ENCODE measurements around the gene GTPBP1. TPM values are rescaled to one million over a fixed set of nuclear protein-coding genes. Genes with fewer than 3 reads are reported as not detected.

Gene GTPBP1
- total and polyA plus RNA-seq, 2 of the 4 experiments (the other 2 are of a cell fraction) = 12.4 to 29.5 TPM

GRCh38 chr22:38729946-38730345, 24.2 kb downstream of the GTPBP1 start (continued):
- TF ChIP-seq CHD1 (IDR thresholded peaks at IDR 0.05; ENCODE audit: low read depth, low read length) = no peak
- TF ChIP-seq MAFK (IDR thresholded peaks at IDR 0.05; ENCODE audit: low read depth, low read length) = no peak
- TF ChIP-seq POLR2A (IDR thresholded peaks at IDR 0.05; ENCODE audit: low read depth, low read length) = no peak

GRCh38 chr22:38730411-38730871, 24.7 kb downstream of the GTPBP1 start:
- no peak for ATAC-seq (ENCODE audit: low read depth)
- H2AK9ac ChIP-seq (replicated peaks; ENCODE audit: low read depth, low read length, poor library complexity) = no peak overlapping the region
- no peak overlapping the region for H3K23ac ChIP-seq (ENCODE audit: low read depth, low read length)
- H4K20me1 ChIP-seq (ENCODE audit: insufficient read depth, low read length) = peaks cover 14% of the 10 kb centered on the region
- H2BK15ac ChIP-seq (ENCODE audit: low read depth, low read length) = no peak overlapping the region
- TF ChIP-seq CTCF (conservative IDR thresholded peaks at IDR 0.05; ENCODE audit: low read depth, low read length) (no peak), CHD1 (IDR thresholded peaks at IDR 0.05; ENCODE audit: low read depth, low read length) (no peak), MXI1 (IDR thresholded peaks at IDR 0.05; ENCODE audit: borderline replicate concordance, low read depth, low read length) (no peak), MAFK (IDR thresholded peaks at IDR 0.05; ENCODE audit: low read depth, low read length) (no peak), SMC3 (IDR thresholded peaks at IDR 0.05; ENCODE audit: low read depth, low read length) (no peak), USF2 (IDR thresholded peaks at IDR 0.05; ENCODE audit: low read depth, low read length) (no peak), NFE2L2 (IDR thresholded peaks at IDR 0.05; ENCODE audit: low read depth, low read length) (no peak), BHLHE40 (IDR thresholded peaks at IDR 0.05; ENCODE audit: low read depth, low read length) (no peak), POLR2A (IDR thresholded peaks at IDR 0.05; ENCODE audit: low read depth, low read length) (no peak), FOS (IDR thresholded peaks at IDR 0.05; ENCODE audit: low read depth, low read length) (no peak), MAZ (IDR thresholded peaks at IDR 0.05; ENCODE audit: borderline replicate concordance, low read depth, low read length) (no peak), RCOR1 (IDR thresholded peaks at IDR 0.05; ENCODE audit: insufficient replicate concordance, low read length) (no peak), CEBPB (IDR thresholded peaks at IDR 0.05; ENCODE audit: low read depth, low read length) (no peak), ELK1 (IDR thresholded peaks at IDR 0.05; ENCODE audit: borderline replicate concordance, low read depth, low read length) (no peak)
- H4K5ac ChIP-seq (ENCODE audit: low read depth, low read length) = no peak overlapping the region
- no peak overlapping the region for H3K18ac ChIP-seq (ENCODE audit: low read depth, low read length)
- in situ Hi-C loops (cut with MboI; ENCODE audit: low sequenced_read_pairs) (no loop called here), intact Hi-C loops (cut with micrococcal nuclease) (no loop called here), dilution Hi-C loops (cut with HindIII; ENCODE audit: low sequenced_read_pairs, unreplicated experiment) (no loop called here)
- DNase-seq = no peak
- peaks cover 78% of the 10 kb centered on the region for H3K36me3 ChIP-seq (ENCODE audit: control insufficient read depth, insufficient read depth, low read length)
- H3K14ac ChIP-seq (replicated peaks; ENCODE audit: low read depth, low read length) = no peak overlapping the region
- no peak overlapping the region for H4K8ac ChIP-seq (ENCODE audit: low read depth in 2 of 2, low read length in 2 of 2)
- ChIA-PET CTCF (no interaction called here), POLR2A (ENCODE audit: unreplicated experiment) (no interaction called here)
- H3K79me1 ChIP-seq (ENCODE audit: low read depth in 1 of 2, low read length in 2 of 2) = peaks cover 0 to 19% of the 10 kb centered on the region in 2 experiments; a peak in 2 of 4 replicates
- no peak overlapping the region for H3K4me2 ChIP-seq (ENCODE audit: low read depth, low read length)
- H3K27me3 ChIP-seq (ENCODE audit: control insufficient read depth, insufficient read depth, low read length) = no peaks in the 10 kb centered on the region
- H3K27ac ChIP-seq (ENCODE audit: insufficient read depth, low read length) = no peak overlapping the region
- no peak overlapping the region for H2BK120ac ChIP-seq (ENCODE audit: low read depth, low read length)
- no peaks in the 10 kb centered on the region for H3K9me1 ChIP-seq (ENCODE audit: insufficient read depth, low read length)
- H3K4ac ChIP-seq (ENCODE audit: low read depth, low read length) = no peak overlapping the region
- H2BK5ac ChIP-seq (ENCODE audit: low read depth, low read length, poor library complexity, severe bottlenecking) = no peak overlapping the region
- H3K9ac ChIP-seq (ENCODE audit: low read depth, low read length) = no peak overlapping the region
- peaks cover 5% of the 10 kb centered on the region for H3K4me1 ChIP-seq (ENCODE audit: control insufficient read depth, insufficient read depth, low read length)
- H2AK5ac ChIP-seq (ENCODE audit: low read depth, low read length) = no peak overlapping the region
- H4K91ac ChIP-seq (ENCODE audit: insufficient read depth, low read depth, low read length) = no peak overlapping the region
- no peaks in the 10 kb centered on the region for H3K9me3 ChIP-seq (ENCODE audit: control insufficient read depth, insufficient read depth, low read length)
- no TSS peak for BruUV-seq (replicated peaks)
- no peak overlapping the region for H2AFZ ChIP-seq (replicated peaks; ENCODE audit: low read length, poor library complexity)
- 95% methylated on average over 4 of the region's 13 CpGs; no CpG with 5 or more reads in 1 of the 2 experiments for WGBS, 2 experiments (ENCODE audit: extremely low coverage in 2 of 2, insufficient read length in 1 of 2)
- no peak overlapping the region for H3K56ac ChIP-seq (ENCODE audit: extremely low read depth, insufficient read depth, low read length)
- no peak overlapping the region for H2BK20ac ChIP-seq (ENCODE audit: low read depth, low read length)
- H3K4me3 ChIP-seq (ENCODE audit: insufficient read depth, low read depth, low read length) = no peak overlapping the region

All from IMR-90 (cell line).